Mammary epithelial cell (primary cell): ENCODE measurements around the gene CNBP.

Source experiments
- EZH2 ChIP-seq: IDR thresholded peaks from 2 replicates; pipeline ENCODE4 v1.6.1; 2012; ENCODE audit warnings: low read length, inconsistent platforms, borderline replicate concordance
- TF ChIP-seq, protein P1 (sequence below), 2 donors: IDR thresholded peaks in 1 of 2; conservative IDR thresholded peaks in 1 of 2; 2 replicates each; pipeline ENCODE4 v1.5.1; 2011 to 2012; ENCODE audit warnings: inconsistent platforms in 2 of 2, low read length in 2 of 2, mild to moderate bottlenecking in 2 of 2, control low read depth in 1 of 2, low read depth in 1 of 2; ENCODE audit not compliant: insufficient read depth in 1 of 2; ENCODE audit errors: extremely low read depth in 1 of 2

DNA sequence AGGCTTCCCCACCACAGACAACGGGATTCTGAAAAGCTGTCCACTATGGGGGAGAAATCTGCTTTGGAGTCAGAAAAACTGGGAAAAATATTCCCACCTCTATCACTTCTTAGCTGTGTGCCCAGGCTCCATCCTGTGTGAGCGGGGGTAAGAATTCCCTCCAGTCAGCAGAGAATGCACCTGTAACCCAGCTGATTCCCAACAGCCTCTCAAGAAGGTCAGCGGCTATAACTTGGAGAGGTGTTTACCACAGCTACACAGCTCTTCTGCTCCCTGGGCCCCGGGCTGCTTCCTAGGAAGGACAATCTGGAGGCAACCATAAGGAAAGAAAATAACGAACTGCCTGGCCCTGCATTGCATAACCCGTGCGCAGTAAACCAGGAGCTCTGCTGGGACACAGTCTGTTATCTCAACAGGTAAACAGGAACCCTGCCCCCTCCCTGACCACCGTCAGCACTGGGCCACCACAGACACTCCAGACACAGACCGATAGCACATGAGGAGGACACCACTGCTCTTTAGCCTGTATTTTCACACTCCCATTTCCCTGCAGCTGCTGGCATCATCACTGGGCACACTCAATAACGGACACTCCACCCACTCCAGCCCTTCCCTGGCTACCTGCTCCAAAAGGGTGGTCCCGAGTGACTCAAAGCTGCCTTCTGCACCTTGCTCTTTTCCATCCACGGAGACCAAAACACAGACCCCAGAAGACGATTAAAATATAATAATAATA lies 64.2 kb downstream of the CNBP start:
- TF ChIP-seq, protein P1, sequence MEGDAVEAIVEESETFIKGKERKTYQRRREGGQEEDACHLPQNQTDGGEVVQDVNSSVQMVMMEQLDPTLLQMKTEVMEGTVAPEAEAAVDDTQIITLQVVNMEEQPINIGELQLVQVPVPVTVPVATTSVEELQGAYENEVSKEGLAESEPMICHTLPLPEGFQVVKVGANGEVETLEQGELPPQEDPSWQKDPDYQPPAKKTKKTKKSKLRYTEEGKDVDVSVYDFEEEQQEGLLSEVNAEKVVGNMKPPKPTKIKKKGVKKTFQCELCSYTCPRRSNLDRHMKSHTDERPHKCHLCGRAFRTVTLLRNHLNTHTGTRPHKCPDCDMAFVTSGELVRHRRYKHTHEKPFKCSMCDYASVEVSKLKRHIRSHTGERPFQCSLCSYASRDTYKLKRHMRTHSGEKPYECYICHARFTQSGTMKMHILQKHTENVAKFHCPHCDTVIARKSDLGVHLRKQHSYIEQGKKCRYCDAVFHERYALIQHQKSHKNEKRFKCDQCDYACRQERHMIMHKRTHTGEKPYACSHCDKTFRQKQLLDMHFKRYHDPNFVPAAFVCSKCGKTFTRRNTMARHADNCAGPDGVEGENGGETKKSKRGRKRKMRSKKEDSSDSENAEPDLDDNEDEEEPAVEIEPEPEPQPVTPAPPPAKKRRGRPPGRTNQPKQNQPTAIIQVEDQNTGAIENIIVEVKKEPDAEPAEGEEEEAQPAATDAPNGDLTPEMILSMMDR (conservative IDR thresholded peaks at IDR 0.05 in 1 of 2, IDR thresholded peaks at IDR 0.05 in 1 of 2; ENCODE audit: extremely low read depth in 1 of 2, insufficient read depth in 1 of 2, low read depth in 1 of 2, low read length in 2 of 2), result no peak
- no peak for TF ChIP-seq EZH2
